ENCODE data around the gene VWA7.
"Not testable (repeated sequence)": the region's sequence is repeated elsewhere in the genome, so short reads cannot be mapped to it uniquely, and the experiment has no call there.

The VWA7 gene

GRCh38 chr6:31794294-31794865 is 17.3 kb upstream of the VWA7 start (continued):
- TF ChIP-seq PRDM2 (tag by site-specific recombination; IDR thresholded peaks at IDR 0.05; ENCODE audit: borderline replicate concordance), result no peak
- TF ChIP-seq ZNF560 (tag by site-specific recombination; IDR thresholded peaks at IDR 0.05; ENCODE audit: borderline replicate concordance), result no peak
- TF ChIP-seq KLF9 (tag by site-specific recombination; IDR thresholded peaks at IDR 0.05; ENCODE audit: low read depth), result no peak
- TF ChIP-seq, protein P1, sequence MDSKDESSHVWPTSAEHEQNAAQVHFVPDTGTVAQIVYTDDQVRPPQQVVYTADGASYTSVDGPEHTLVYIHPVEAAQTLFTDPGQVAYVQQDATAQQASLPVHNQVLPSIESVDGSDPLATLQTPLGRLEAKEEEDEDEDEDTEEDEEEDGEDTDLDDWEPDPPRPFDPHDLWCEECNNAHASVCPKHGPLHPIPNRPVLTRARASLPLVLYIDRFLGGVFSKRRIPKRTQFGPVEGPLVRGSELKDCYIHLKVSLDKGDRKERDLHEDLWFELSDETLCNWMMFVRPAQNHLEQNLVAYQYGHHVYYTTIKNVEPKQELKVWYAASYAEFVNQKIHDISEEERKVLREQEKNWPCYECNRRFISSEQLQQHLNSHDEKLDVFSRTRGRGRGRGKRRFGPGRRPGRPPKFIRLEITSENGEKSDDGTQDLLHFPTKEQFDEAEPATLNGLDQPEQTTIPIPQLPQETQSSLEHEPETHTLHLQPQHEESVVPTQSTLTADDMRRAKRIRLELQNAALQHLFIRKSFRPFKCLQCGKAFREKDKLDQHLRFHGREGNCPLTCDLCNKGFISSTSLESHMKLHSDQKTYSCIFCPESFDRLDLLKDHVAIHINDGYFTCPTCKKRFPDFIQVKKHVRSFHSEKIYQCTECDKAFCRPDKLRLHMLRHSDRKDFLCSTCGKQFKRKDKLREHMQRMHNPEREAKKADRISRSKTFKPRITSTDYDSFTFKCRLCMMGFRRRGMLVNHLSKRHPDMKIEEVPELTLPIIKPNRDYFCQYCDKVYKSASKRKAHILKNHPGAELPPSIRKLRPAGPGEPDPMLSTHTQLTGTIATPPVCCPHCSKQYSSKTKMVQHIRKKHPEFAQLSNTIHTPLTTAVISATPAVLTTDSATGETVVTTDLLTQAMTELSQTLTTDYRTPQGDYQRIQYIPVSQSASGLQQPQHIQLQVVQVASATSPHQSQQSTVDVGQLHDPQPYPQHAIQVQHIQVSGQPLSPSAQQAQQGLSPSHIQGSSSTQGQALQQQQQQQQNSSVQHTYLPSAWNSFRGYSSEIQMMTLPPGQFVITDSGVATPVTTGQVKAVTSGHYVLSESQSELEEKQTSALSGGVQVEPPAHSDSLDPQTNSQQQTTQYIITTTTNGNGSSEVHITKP (tag by site-specific recombination; IDR thresholded peaks at IDR 0.05), result peak; percentile 15; the same call in 1 of the 2 replicates
- TF ChIP-seq ZNF19 (tag by site-specific recombination; IDR thresholded peaks at IDR 0.05; ENCODE audit: low read depth), result no peak

- POLR2A ChIA-PET, result interaction anchor here (0.6 to 5.9 kb wide), 2 partner anchors 12 to 37 kb away, joined by 7 to 69 read pairs; partner anchors contain the start of gene LSM2
- CTCF ChIA-PET; H3K4me1 ChIP-seq (ENCODE audit: control insufficient read depth, insufficient read depth, low read length); H3K4me3 ChIP-seq (ENCODE audit: low read depth, low read length); H3K27ac ChIP-seq (ENCODE audit: extremely low read depth, low read depth, low read length); H3K9me3 ChIP-seq (ENCODE audit: control insufficient read depth, insufficient read depth, low read depth, low read length): not testable (repeated sequence)
- H3K36me3 ChIP-seq (ENCODE audit: control insufficient read depth in 2 of 2, insufficient read depth in 1 of 2, low read length in 2 of 2), result peaks cover 17 to 47% of the 10 kb centered on the region in 2 experiments
Observed at GRCh38 chr6:31793927-31794245, 16.8 kb upstream of the VWA7 start.

DNA sequence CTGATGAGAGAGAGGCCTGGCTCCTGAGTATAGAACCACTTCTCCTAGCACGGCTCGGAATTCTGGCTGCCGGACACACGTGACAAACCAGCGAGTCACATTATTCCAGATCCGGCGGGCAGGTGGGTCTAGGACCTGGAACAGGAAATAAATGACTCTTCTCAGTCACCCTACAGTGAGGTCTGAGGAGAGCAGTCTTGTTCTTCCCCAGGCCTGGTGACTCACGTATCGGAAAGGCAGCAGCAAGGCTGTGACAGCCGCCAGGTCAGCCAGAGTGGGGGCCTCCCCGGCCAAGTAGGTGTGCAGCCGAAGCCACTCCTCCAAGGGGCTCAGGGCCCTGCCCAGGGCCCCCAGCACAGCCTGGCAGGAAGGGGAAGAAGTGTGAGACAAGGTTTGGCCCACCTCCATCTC is 15.6 kb upstream of the VWA7 start:
- H3K4me1 ChIP-seq (ENCODE audit: control insufficient read depth, insufficient read depth, low read length), result no peaks in the 10 kb centered on the region; the same call in 1 of the 2 replicates
- no peak overlapping the region for H3K27ac ChIP-seq (ENCODE audit: extremely low read depth, low read depth, low read length)
- ChIA-PET CTCF (interaction anchor here (0.7 to 2.7 kb wide), 3 partner anchors 13 to 62 kb away, joined by 3 to 26 read pairs (median 3); partner anchors contain the start of gene LSM2), POLR2A (interaction anchor here (0.7 to 5.0 kb wide), 2 partner anchors 34 to 549 kb away, joined by 3 to 34 read pairs; partner anchors contain the start of gene HSPA1B)
- H3K36me3 ChIP-seq (ENCODE audit: control insufficient read depth in 2 of 2, insufficient read depth in 1 of 2, low read length in 2 of 2), result peaks cover 20 to 45% of the 10 kb centered on the region in 2 experiments
- no peaks in the 10 kb centered on the region for H3K9me3 ChIP-seq (ENCODE audit: control insufficient read depth, insufficient read depth, low read depth, low read length)
- TF ChIP-seq, protein P2, sequence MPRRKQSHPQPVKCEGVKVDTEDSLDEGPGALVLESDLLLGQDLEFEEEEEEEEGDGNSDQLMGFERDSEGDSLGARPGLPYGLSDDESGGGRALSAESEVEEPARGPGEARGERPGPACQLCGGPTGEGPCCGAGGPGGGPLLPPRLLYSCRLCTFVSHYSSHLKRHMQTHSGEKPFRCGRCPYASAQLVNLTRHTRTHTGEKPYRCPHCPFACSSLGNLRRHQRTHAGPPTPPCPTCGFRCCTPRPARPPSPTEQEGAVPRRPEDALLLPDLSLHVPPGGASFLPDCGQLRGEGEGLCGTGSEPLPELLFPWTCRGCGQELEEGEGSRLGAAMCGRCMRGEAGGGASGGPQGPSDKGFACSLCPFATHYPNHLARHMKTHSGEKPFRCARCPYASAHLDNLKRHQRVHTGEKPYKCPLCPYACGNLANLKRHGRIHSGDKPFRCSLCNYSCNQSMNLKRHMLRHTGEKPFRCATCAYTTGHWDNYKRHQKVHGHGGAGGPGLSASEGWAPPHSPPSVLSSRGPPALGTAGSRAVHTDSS (tag by site-specific recombination; IDR thresholded peaks at IDR 0.05), result no peak
- TF ChIP-seq, protein P3, sequence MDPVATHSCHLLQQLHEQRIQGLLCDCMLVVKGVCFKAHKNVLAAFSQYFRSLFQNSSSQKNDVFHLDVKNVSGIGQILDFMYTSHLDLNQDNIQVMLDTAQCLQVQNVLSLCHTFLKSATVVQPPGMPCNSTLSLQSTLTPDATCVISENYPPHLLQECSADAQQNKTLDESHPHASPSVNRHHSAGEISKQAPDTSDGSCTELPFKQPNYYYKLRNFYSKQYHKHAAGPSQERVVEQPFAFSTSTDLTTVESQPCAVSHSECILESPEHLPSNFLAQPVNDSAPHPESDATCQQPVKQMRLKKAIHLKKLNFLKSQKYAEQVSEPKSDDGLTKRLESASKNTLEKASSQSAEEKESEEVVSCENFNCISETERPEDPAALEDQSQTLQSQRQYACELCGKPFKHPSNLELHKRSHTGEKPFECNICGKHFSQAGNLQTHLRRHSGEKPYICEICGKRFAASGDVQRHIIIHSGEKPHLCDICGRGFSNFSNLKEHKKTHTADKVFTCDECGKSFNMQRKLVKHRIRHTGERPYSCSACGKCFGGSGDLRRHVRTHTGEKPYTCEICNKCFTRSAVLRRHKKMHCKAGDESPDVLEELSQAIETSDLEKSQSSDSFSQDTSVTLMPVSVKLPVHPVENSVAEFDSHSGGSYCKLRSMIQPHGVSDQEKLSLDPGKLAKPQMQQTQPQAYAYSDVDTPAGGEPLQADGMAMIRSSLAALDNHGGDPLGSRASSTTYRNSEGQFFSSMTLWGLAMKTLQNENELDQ (tag by site-specific recombination; IDR thresholded peaks at IDR 0.05; ENCODE audit: low read depth), result no peak
- TF ChIP-seq ZNF660 (tag by site-specific recombination; IDR thresholded peaks at IDR 0.05) (no peak), ZNF830 (tag by site-specific recombination; IDR thresholded peaks at IDR 0.05; ENCODE audit: low read depth) (no peak)
- no peak overlapping the region for H3K4me3 ChIP-seq (ENCODE audit: low read depth, low read length)
